Epidermal melanocyte (primary cell): Measurements from ENCODE around the gene NEDD1.

Source experiments
- DNase-seq: peaks from one replicate; pipeline ENCODE4 v3.0.0; 2011; ENCODE audit warnings: low spot score; ENCODE audit not compliant: insufficient read length

The NEDD1 gene

DNA sequence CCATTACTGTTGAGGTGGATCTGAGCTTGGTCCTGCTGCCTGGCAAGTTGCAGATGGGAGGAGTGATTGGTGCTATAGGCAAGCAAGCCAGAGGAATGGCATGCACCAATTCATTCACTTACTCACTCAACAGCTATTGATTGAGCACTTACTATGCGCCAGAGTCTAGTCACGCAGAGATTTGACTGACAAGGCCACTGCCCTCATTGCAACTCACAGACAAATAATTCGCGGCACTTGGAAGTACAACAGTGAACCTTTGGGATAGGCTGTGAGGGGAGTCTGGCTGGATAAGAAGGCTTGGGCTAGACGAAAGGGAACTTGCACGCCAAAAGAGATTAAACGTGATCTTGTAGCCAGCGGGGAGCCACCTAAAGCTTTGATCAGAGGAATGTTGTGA, 96.2 kb downstream of the NEDD1 start:
- no peak for DNase-seq
